OCI-LY1 (cell line): ENCODE measurements around the gene RGS5.

ENCODE experiments used
- EZH2 ChIP-seq: fragments of 200-600 bp; sonication (generic), shearing (Covaris generic); IDR thresholded peaks from 2 replicates; pipeline ENCODE4 v1.8.0; 2017; ENCODE audit warnings: borderline replicate concordance, mixed run types, mild to moderate bottlenecking, antibody characterized with exemption, low read length, moderate library complexity, mixed read lengths
- TF ChIP-seq, protein P1 (sequence below): fragments of 200-600 bp; sonication (generic), shearing (Covaris generic); IDR thresholded peaks from 2 replicates; pipeline ENCODE4 v1.5.1; 2017; ENCODE audit warnings: mild to moderate bottlenecking, antibody characterized with exemption, low read length, moderate library complexity, mixed read lengths

DNA sequence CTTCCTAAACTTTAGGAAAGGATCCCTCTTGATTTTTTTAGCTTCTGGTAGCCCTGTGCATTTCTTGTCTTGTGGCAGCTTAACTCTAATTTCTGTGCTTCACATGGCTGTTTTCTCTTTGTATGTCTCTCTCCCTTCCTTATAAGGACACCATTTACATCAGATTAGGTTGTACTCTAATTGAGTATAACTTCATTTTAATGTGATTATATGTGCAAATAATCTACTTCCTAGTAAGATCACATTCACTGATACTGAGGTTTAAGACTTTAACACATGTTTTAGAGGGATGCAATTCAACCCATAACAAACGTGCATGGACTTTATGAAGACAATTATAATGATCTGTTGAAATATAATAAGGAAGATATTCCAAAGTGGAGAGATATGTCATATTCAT lies 86.8 kb downstream of the RGS5 start:
- TF ChIP-seq, protein P1, sequence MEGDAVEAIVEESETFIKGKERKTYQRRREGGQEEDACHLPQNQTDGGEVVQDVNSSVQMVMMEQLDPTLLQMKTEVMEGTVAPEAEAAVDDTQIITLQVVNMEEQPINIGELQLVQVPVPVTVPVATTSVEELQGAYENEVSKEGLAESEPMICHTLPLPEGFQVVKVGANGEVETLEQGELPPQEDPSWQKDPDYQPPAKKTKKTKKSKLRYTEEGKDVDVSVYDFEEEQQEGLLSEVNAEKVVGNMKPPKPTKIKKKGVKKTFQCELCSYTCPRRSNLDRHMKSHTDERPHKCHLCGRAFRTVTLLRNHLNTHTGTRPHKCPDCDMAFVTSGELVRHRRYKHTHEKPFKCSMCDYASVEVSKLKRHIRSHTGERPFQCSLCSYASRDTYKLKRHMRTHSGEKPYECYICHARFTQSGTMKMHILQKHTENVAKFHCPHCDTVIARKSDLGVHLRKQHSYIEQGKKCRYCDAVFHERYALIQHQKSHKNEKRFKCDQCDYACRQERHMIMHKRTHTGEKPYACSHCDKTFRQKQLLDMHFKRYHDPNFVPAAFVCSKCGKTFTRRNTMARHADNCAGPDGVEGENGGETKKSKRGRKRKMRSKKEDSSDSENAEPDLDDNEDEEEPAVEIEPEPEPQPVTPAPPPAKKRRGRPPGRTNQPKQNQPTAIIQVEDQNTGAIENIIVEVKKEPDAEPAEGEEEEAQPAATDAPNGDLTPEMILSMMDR: no peak
- no peak for TF ChIP-seq EZH2
